ENCODE measurements around the gene TRIM67.

DNA sequence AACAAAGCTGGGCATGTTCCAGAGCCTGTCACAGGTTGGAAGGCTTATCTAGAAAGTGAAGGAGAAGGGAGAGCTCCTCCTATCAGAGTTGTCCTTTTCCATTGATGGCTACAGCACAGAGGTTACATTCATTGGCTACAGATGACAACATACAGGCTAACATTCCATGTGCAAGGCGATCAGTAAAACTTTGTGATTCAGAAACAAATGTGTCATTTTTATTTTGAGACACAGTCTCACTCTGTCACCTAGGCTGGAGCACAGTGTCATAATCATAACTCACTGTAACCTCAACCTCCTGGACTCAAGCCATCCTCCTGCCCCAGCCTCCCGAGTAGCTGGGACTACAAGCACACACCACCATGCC, 32.6 kb downstream of the TRIM67 start:
- TF ChIP-seq, protein P1, sequence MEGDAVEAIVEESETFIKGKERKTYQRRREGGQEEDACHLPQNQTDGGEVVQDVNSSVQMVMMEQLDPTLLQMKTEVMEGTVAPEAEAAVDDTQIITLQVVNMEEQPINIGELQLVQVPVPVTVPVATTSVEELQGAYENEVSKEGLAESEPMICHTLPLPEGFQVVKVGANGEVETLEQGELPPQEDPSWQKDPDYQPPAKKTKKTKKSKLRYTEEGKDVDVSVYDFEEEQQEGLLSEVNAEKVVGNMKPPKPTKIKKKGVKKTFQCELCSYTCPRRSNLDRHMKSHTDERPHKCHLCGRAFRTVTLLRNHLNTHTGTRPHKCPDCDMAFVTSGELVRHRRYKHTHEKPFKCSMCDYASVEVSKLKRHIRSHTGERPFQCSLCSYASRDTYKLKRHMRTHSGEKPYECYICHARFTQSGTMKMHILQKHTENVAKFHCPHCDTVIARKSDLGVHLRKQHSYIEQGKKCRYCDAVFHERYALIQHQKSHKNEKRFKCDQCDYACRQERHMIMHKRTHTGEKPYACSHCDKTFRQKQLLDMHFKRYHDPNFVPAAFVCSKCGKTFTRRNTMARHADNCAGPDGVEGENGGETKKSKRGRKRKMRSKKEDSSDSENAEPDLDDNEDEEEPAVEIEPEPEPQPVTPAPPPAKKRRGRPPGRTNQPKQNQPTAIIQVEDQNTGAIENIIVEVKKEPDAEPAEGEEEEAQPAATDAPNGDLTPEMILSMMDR (IDR thresholded peaks at IDR 0.05): no peak
- no peak for TF ChIP-seq POLR2A (IDR thresholded peaks at IDR 0.05)

All from stomach (tissue), 4 donors.